HG02938 (cell line): ENCODE results near the gene PTOV1.

Experiments
- ATAC-seq: cut with Tn5 transposase; IDR thresholded peaks from one replicate; pipeline ENCODE4 v1.9.1; 2021; ENCODE audit warnings: mild to moderate bottlenecking, moderate library complexity; ENCODE audit not compliant: unreplicated experiment

Gene PTOV1

GRCh38 chr19:49887665-49888509, 36.9 kb downstream of the PTOV1 start:
- no peak for ATAC-seq

GRCh38 chr19:49888510-49888824, 37.5 kb downstream of the PTOV1 start:
- ATAC-seq, result no peak

GRCh38 chr19:49889038-49889686, 38.2 kb downstream of the PTOV1 start:
- ATAC-seq, result no peak

- ATAC-seq, result no peak
Measured at GRCh38 chr19:49889687-49890348, 38.9 kb downstream of the PTOV1 start.

- no peak for ATAC-seq
Measured at GRCh38 chr19:49890349-49891311, 39.7 kb downstream of the PTOV1 start.

- no peak for ATAC-seq
Measured at GRCh38 chr19:49891393-49891792, 40.4 kb downstream of the PTOV1 start.

GRCh38 chr19:49892716-49893115, 41.8 kb downstream of the PTOV1 start:
- no peak for ATAC-seq

GRCh38 chr19:49894011-49894664, 43.2 kb downstream of the PTOV1 start:
- no peak for ATAC-seq

GRCh38 chr19:49894879-49895565, 44.1 kb downstream of the PTOV1 start:
- ATAC-seq, result peak; percentile 42

GRCh38 chr19:49895566-49896297, 44.8 kb downstream of the PTOV1 start:
- no peak for ATAC-seq

GRCh38 chr19:49896863-49897621, 46.1 kb downstream of the PTOV1 start, which contains the start of gene IL4I1:
Gene IL4I1, minus strand, starts transcription at chr19:49896887. Its CDS starts 727 bp downstream, at chr19:49896160.
- ATAC-seq, result no peak

- ATAC-seq, result no peak
Measured at GRCh38 chr19:49904136-49904535, 53.2 kb downstream of the PTOV1 start.

GRCh38 chr19:49906879-49907564, 56.1 kb downstream of the PTOV1 start:
- ATAC-seq, result no peak

- no peak for ATAC-seq
Measured at GRCh38 chr19:49907745-49908446, 56.9 kb downstream of the PTOV1 start.

- ATAC-seq, result no peak
Measured at GRCh38 chr19:49908480-49909420, 57.8 kb downstream of the PTOV1 start.

- ATAC-seq, result no peak
Measured at GRCh38 chr19:49910179-49910578, 59.2 kb downstream of the PTOV1 start.
